Stimulated activated CD8-positive, alpha-beta memory T cell treated with anti-CD3 and anti-CD28 coated beads, Interleukin-15, amount 100 ng/mL, for 1 hour (primary cell): ENCODE results near the gene UROC1.

ENCODE experiments used
- DNase-seq: peaks from one replicate; pipeline ENCODE4 v3.0.0-alpha.2; 2020; ENCODE audit warnings: low read depth

Gene UROC1

DNA sequence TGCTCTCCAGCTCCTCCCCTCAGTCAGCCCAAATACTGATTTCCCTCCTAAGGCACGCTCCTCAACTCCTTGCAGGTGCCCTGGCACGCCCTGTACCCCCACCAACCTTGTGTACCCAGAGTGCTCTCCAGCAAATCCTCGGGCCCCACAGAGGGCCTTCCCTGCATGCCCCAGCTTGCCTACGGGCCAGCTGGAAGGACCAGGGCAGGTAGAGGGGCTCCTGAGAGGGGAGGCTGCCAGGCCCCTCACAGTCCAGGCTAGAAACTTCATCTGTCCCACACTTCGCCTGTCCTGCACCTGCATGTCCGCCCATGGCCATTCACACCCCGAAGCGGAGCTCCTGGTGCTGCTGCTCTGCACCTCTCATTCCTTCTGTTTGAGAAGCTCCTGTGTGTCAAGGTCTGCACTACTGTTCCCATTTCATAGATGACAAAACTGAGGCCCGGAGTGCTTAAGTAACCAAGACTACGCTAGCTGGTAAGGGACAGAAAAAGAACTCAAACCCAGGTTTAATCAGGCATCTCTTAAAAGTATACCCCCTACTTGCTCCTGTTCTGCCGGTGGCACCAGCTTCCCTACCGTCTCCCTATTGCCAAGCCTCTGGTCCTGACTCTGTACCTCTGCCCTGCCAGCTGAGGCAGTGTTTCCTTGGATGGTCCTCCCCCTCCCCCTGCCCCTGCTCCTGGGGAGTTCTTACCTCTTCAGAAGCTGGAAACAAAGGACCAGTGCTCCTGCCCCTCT, 77.4 kb downstream of the UROC1 start:
- no peak for DNase-seq

DNA sequence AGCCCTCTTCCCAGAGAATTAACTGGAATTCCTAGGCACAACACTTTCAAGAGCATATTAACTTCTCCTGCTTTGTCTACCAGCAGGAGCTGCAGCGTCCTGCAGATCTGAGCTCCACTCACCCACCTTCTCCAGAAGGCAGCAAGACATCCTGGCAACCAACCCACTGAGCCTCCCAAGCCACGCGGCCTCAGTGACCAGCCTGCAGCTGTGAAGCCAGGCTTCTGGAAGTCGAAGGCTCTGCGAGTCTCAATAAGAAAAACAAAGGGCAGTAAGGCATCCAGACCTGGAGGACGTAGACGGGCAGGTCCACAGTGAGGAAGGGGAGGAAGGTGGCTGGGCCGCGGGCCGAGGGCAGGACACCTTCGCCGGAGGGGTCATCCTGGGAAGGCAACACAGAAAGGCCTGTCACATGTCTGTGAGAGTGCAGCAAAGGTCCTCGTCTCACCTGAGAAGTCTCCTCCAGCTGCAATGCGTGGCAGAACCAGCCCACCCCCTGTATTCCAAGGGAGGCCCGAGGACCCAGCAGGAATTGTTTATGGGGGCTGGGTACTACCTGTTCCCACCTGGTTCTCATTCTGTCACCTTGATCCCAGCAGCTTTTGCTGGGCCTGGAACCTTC, 78.1 kb downstream of the UROC1 start:
- DNase-seq = no peak

DNA sequence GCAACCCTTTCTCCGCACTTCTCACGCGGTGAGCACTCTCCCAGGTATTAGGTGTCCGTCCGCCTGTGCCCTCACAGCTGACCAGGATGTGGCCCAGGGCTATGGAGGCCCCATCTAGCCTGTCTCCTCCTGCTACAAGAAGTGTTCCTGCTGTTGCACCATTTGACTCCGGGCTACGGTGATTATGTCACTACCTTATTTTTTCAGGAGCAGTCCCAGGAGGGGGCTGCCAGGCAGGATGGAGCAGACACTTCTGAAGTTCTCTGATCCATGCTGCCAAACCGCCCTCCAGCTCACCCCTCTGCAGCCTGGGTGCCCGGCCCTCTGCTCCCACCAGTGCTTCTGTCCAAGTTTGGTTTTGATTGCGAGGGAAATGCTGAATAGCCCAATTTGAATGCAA, 78.8 kb downstream of the UROC1 start:
- no peak for DNase-seq

DNA sequence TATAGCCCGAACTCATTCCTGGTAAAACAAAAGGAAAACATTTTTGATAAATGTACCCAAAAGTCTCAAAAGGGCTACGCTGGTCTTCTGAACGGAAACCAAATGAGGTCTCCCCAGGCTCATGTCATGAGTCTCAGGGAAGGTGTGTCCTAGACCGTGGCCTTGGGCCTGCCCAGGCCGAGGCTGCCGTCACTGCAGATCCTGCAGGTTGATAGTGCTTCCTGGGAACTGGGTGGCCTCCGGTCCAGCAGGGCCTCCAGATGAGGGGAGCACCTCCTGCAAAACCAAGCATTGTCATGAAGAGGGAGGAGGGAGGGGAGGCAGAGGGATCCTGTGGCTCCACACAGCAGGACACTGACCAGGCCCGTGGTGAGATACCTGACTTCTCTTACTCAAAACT, 79.4 kb downstream of the UROC1 start:
- no peak for DNase-seq

DNA sequence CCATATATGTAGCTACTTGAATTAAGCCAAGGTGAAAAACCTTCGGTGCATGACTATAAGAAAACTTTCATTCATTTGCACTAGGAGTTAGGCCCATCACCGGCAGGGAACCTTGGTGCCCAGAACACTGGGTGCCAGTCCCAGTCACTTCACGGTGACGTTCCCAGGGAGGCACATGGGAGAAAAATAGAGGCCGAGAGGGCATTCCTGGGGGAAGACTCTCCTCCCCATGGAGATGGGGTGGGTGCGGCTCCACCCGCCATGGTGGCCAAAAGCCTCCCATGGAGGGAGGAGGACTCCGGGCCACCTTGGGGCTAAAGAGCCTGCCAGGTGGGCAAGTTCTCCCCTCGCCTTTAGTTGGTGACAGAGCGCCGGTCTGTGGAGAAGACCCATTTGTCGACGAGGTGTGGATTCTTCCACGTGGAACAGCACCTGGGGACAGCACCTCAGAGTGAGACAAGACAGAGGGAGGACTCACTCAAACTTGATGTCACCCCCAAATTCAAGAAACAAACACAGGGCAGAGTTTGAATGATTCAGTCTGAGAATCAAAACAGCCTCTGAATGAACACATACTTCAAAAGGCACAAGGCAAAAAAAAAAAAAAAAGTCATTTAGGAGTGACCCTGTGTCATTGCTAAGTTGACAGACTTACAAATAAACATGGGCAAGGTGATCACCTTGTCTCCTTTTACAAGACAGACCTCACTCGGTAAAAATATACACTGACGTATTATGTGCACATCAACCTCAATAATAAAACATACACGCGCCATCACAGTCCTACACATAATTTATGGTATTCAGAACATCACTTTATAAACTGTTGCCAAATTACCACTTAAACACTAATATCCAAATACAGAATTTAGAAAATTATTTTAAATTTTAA, 80.5 kb downstream of the UROC1 start:
- no peak for DNase-seq

DNA sequence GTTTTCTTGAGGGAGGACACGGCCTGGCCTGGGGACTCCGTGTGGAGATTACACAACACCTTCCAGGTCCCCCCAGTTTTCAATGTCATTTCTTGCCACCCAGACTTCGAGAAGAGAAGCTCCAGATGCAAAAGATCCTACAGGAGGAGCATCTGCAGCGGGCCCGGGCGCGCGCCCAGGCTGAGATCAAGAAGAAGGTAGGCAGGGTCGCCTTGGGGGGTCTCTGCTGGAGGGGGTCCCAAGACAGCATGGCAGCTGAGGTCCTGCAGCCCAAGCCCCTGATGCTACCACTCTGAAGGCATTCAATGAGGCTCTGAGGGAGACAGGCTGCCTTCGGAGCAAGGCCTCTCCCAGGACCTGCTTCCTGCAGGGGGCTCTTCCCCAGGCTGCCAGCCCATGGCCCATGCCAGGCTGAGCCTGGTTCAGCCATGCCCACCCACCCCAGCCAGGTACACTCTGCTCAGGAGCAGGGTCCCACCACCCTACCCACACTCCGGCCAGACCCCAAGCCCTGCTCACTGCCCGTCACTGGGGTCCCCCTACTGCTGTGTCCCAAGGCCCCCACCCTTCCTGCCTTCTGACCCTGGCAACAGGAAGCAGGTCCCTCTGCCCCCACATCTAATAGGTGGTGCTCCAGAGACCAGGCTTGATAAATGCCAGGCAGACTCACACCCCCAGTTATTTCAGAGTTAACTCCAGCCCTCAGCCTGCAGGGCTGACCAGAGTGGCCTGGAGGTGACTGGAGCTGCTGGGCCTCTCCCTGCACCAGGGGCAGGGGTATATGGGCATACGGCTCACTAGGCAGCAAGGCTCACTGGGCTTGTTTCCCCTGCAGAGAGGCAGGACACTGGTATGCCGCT, 81.9 kb downstream of the UROC1 start:
- no peak for DNase-seq

DNA sequence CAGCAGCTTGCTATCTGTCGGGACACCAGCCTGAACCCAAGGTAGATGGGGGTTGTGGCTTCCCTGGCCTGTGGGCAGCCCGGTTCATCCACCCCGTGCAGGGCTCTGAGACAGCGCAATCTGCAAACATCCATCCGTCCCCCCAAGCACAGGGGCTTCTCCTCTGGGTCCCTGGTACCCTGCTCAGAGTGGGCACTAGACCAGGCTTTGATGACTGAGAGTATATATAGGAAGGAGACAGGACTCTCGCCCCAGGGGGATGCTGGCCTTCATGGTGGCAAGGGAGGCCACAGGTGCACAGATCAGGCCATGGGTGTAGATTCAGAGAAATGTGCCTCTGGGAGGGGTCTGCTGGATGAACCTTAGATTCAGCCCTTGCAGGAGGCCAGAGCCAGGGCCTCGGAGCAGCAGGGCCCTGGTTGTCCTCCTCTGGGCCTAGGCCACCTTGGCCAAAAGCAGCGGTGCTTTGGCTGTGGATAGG, 82.6 kb downstream of the UROC1 start:
- DNase-seq = no peak

DNA sequence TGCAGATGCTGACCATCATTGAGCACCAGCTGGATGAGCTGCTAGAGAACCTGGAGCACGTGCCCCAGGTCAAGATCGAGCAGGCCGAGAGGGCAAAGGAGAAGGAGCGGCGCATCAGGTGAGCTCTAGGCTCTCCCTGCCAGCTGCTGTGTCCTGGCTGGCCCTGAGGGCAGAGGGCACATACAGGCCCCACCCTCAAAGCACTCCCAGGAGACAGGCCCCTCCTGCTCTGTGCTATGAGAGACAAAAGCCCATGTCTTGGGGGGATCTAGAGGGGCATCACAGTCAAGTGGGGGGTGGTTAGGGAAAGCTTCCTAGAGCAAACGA, 83.3 kb downstream of the UROC1 start:
- no peak for DNase-seq

DNA sequence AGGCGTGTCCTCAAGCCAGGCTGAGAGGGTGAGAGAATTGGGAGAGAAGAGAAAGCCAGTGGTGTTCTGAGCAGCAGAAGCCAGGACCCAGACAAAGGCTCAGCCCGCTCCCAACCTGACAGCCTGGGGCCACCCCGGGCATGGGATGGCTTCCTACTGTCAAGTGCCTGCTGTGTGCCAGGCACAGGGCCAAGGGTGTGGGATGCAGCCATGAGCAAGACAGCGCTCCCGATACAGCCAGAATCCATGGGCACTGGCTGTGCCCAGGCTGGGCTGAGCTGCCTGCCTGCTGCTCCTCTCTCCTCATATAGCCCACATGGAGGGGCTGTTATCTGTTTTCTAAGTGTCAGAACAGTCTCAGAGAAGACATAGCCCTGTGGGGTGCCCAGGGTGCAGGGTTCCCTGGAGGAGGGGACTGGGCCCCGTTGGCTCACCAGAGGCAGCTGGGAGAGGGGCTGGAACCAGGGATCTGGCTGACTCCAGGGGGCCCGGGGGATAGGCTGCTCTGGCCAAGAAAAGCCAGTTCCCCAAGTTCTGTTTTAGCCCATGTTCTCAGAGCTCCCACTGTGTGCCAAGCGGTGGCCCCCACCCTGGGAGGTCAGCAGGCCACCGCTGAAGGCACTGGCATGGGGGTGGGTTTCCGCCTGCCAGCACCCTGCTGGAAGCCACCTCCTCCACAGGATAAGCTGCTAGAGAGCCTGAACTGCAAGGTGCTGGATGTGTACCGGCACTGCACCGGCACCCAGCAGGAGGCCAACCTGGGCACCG, 83.9 kb downstream of the UROC1 start:
- no peak for DNase-seq

DNA sequence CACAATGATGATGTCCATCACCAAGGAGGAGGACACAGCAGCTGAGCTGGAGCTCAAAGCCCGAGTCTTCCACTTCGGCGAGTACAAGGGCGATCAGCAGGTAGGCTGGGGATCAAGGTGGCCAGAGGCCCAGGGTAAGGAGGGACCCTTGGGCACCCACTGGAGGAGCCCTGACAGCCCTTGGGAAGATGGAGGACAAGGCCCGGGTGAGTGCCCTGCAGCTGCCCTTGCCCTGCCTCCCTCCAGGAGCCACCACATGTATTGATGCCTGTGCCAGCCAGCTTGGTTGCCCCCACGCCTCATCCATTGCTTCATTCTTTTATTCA, 84.5 kb downstream of the UROC1 start:
- no peak for DNase-seq

DNA sequence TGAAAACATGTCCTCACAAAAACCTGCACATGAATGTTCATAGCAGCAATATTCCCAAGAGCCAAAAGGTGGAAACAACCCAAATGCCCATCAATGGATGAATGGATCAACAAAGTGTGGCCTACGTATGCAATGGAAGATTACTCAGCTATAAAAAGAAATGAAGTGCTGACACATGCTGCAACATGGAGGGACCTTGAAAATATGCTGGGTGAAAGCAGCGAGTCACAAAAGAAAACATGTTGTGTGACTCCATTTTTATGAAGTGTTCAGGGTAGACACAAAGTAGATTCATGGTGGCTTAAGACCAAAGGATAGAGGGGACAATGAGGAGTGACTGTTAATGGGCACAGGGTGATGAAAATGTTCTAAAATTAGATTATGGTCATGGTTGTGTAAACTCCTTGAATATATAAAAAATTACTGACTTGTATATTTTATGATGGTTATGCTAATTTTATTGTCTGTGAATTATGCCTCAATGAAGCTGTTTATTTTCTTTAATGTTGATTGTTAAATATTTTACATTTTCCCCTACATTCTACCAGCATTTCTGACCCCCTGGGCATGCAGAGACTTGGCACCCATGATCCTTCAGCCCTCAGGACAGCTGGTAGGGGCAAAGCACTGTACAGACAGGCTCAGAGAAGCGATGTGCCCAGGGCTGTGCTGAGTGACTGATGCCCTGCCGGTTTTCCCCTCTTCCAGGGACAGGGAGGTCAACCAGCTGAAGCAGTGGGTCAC, 85.0 kb downstream of the UROC1 start:
- no peak for DNase-seq
